CD14-positive monocyte (primary cell): ENCODE results near the gene SLC37A2. TPM values are rescaled to one million over a fixed set of nuclear protein-coding genes. Genes with fewer than 3 reads are reported as not detected.
"Not testable (repeated sequence)": the region's sequence is repeated elsewhere in the genome, so short reads cannot be mapped to it uniquely, and the experiment has no call there.

Source experiments
- DNase-seq, 3 donors: peaks; one replicate each; pipeline ENCODE4 v3.0.0-alpha.2; 2011 to 2022
- H2AFZ ChIP-seq: 2 replicates; pipeline ENCODE4 v1.6.0; 2012; ENCODE audit warnings: mild to moderate bottlenecking, low read depth, low read length, inconsistent platforms; ENCODE audit not compliant: insufficient read depth, poor library complexity, severe bottlenecking
- H3K27ac ChIP-seq, 2 donors: 1 replicate in 1 of 2; 2 replicates in 1 of 2; pipeline ENCODE4 v1.5.1; 2012 to 2013; ENCODE audit warnings: low read length in 2 of 2, control low read depth in 1 of 2, inconsistent platforms in 1 of 2, low read depth in 1 of 2, mild to moderate bottlenecking in 1 of 2
- H3K27me3 ChIP-seq, 2 donors: one replicate each; pipeline versions ENCODE4 v1.6.0 to v1.6.1; 2011 to 2013; ENCODE audit warnings: low read length in 2 of 2; ENCODE audit not compliant: control insufficient read depth in 2 of 2, insufficient read depth in 2 of 2
- H3K36me3 ChIP-seq, 2 donors: replicated peaks in 1 of 2; 1 replicate in 1 of 2; 2 replicates in 1 of 2; pipeline versions ENCODE4 v1.5.1 to v1.6.1; 2012 to 2013; ENCODE audit warnings: low read length in 2 of 2, control low read depth in 1 of 2, inconsistent platforms in 1 of 2, mild to moderate bottlenecking in 1 of 2; ENCODE audit not compliant: insufficient read depth in 2 of 2, control insufficient read depth in 1 of 2
- H3K4me1 ChIP-seq, 2 donors: 1 replicate in 1 of 2; 2 replicates in 1 of 2; pipeline versions ENCODE4 v1.5.1 to v1.6.1; 2012 to 2013; ENCODE audit warnings: low read length in 2 of 2, control low read depth in 1 of 2, inconsistent platforms in 1 of 2, mild to moderate bottlenecking in 1 of 2, moderate library complexity in 1 of 2; ENCODE audit not compliant: insufficient read depth in 2 of 2, control insufficient read depth in 1 of 2
- H3K4me2 ChIP-seq: replicated peaks from 2 replicates; pipeline ENCODE3; 2012; ENCODE audit warnings: low read length, moderate library complexity, mild to moderate bottlenecking; ENCODE audit not compliant: poor library complexity, severe bottlenecking; ENCODE audit errors: extremely low read depth
- H3K4me3 ChIP-seq, 3 experiments: fragments of 200-600 bp in 1 of 3; sonication (generic) in 1 of 3; replicated peaks in 1 of 3; 1 replicate in 2 of 3; 2 replicates in 1 of 3; pipeline ENCODE4 v1.5.1; 2011 to 2013; ENCODE audit warnings: low read length in 3 of 3, mild to moderate bottlenecking in 3 of 3, control low read depth in 2 of 3, low read depth in 2 of 3, inconsistent platforms in 1 of 3, moderate library complexity in 1 of 3
- H3K79me2 ChIP-seq: 2 replicates; pipeline ENCODE4 v1.6.0; 2012; ENCODE audit warnings: mild to moderate bottlenecking, control low read depth, inconsistent platforms, low read length, moderate library complexity; ENCODE audit not compliant: insufficient read depth
- H3K9ac ChIP-seq: 2 replicates; pipeline ENCODE4 v1.6.0; 2017; ENCODE audit warnings: low read length, mild to moderate bottlenecking; ENCODE audit not compliant: insufficient read depth, poor library complexity, severe bottlenecking
- H3K9me3 ChIP-seq, 2 donors: replicated peaks in 1 of 2; 1 replicate in 1 of 2; 2 replicates in 1 of 2; pipeline versions ENCODE4 v1.5.1 to v1.6.1; 2012 to 2013; ENCODE audit warnings: low read length in 2 of 2, control low read depth in 1 of 2; ENCODE audit not compliant: control insufficient read depth in 1 of 2, insufficient read depth in 1 of 2
- H4K20me1 ChIP-seq: 2 replicates; pipeline ENCODE4 v1.6.0; 2012; ENCODE audit warnings: mild to moderate bottlenecking, low read length, control low read depth, moderate library complexity; ENCODE audit not compliant: insufficient read depth
- H3K27ac Mint-ChIP-seq, 7 donors: one replicate each; pipeline ENCODE4 v1.8.0; 2020; ENCODE audit warnings: mild to moderate bottlenecking in 7 of 7, mixed read lengths in 7 of 7, moderate library complexity in 6 of 7, inconsistent platforms in 2 of 7
- H3K27me3 Mint-ChIP-seq, 3 donors: one replicate each; pipeline ENCODE4 v1.8.0; 2021 to 2022; ENCODE audit warnings: low read depth in 3 of 3, mild to moderate bottlenecking in 3 of 3, mixed read lengths in 3 of 3, moderate library complexity in 3 of 3, inconsistent platforms in 1 of 3
- H3K36me3 Mint-ChIP-seq, 2 donors: one replicate each; pipeline ENCODE4 v1.8.0; 2020; ENCODE audit warnings: mixed read lengths in 2 of 2, inconsistent platforms in 1 of 2, mild to moderate bottlenecking in 1 of 2
- H3K4me1 Mint-ChIP-seq: one replicate; pipeline ENCODE4 v1.8.0; 2020; ENCODE audit warnings: mild to moderate bottlenecking, mixed read lengths
- H3K4me3 Mint-ChIP-seq, 2 donors: one replicate each; pipeline ENCODE4 v1.8.0; 2020; ENCODE audit warnings: mild to moderate bottlenecking in 2 of 2, mixed read lengths in 2 of 2, moderate library complexity in 1 of 2
- H3K9me3 Mint-ChIP-seq, 7 donors: one replicate each; pipeline ENCODE4 v1.8.0; 2020 to 2022; ENCODE audit warnings: mixed read lengths in 7 of 7, mild to moderate bottlenecking in 6 of 7, moderate library complexity in 6 of 7, inconsistent platforms in 2 of 7
- WGBS: methylation state at CpG from one replicate; pipeline ENCODE4 v1.1.5; 2013; ENCODE audit warnings: missing lambda C conversion rate; ENCODE audit not compliant: insufficient coverage; 5-methylcytosine and 5-hydroxymethylcytosine counted together
- intact Hi-C, 2 donors: fragments of 100-400 bp; cut with micrococcal nuclease; formaldehyde crosslinking; loops; one replicate each; pipeline versions ENCODE4 v1.15.0 to v1.15.1; 2023
- polyA plus RNA-seq, 3 donors: library from polyadenylated mRNA; depleted of rRNA in 1 of 3; unstranded in 2 of 3; stranded (reverse) in 1 of 3; fragments of 300-500 nt in 2 of 3; fragments of >200 nt in 1 of 3; fragmentation: Illumina TruSeq in 2 of 3; gene quantifications; 1 replicate in 2 of 3; 2 replicates in 1 of 3; pipeline ENCODE4 v1.2.3, GENCODE V29; 2012 to 2021
- TF ChIP-seq, protein P1 (sequence below): fragments of 200-600 bp; IDR thresholded peaks from one replicate; pipeline ENCODE4 v1.8.0; 2022; ENCODE audit warnings: antibody characterized with exemption, mild to moderate bottlenecking

Gene SLC37A2
- polyA plus RNA-seq, 3 donors: 70.8 to 81.5 (median 78.9) TPM

DNA sequence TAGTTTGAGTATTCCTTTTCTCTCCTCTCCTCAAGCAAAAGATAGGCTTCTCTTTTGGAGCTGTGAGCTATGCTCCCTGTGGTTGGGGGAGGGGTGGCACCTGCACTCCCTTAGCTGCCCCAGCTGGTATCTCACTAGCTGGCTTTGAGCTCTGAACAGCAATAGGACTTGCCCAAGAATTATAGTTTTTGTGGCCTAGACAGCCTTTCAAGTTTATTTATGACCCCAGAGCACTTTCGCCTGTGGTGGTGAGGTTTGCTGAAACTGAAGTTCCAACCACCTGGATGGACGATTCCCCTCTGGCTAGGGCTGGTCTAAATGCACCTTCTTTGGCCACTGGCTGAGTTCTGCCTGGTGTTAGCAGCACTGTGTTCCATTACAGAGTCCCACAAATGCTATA lies 37.1 kb upstream of the SLC37A2 start:
- no peak overlapping the region for H3K4me3 Mint-ChIP-seq
- no peak overlapping the region for H3K27ac ChIP-seq
- peaks cover 13 to 18% of the 10 kb centered on the region in 2 donors for H3K36me3 Mint-ChIP-seq
- no peak overlapping the region for H3K4me3 ChIP-seq
- no peak for DNase-seq
- intact Hi-C loops: no loop called here
- H3K4me1 ChIP-seq: no peaks in the 10 kb centered on the region
- H3K27me3 ChIP-seq: no peaks in the 10 kb centered on the region
- peaks cover 0 to 11% (median 6%) of the 10 kb centered on the region in 7 donors for H3K9me3 Mint-ChIP-seq
- H3K9me3 ChIP-seq: no peaks in the 10 kb centered on the region
- no peak overlapping the region for H3K9ac ChIP-seq
- no peaks in the 10 kb centered on the region for H3K36me3 ChIP-seq
- WGBS: no CpG with 5 or more reads among the region's 2 CpGs
- TF ChIP-seq, protein P1, sequence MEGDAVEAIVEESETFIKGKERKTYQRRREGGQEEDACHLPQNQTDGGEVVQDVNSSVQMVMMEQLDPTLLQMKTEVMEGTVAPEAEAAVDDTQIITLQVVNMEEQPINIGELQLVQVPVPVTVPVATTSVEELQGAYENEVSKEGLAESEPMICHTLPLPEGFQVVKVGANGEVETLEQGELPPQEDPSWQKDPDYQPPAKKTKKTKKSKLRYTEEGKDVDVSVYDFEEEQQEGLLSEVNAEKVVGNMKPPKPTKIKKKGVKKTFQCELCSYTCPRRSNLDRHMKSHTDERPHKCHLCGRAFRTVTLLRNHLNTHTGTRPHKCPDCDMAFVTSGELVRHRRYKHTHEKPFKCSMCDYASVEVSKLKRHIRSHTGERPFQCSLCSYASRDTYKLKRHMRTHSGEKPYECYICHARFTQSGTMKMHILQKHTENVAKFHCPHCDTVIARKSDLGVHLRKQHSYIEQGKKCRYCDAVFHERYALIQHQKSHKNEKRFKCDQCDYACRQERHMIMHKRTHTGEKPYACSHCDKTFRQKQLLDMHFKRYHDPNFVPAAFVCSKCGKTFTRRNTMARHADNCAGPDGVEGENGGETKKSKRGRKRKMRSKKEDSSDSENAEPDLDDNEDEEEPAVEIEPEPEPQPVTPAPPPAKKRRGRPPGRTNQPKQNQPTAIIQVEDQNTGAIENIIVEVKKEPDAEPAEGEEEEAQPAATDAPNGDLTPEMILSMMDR: no peak
- H3K27me3 Mint-ChIP-seq: no peaks in the 10 kb centered on the region
- H4K20me1 ChIP-seq: no peaks in the 10 kb centered on the region
- peaks cover 1% of the 10 kb centered on the region for H3K4me1 Mint-ChIP-seq
- no peak overlapping the region for H2AFZ ChIP-seq
- H3K79me2 ChIP-seq: no peaks in the 10 kb centered on the region
- no peak overlapping the region for H3K4me2 ChIP-seq
- no peak overlapping the region for H3K27ac Mint-ChIP-seq

DNA sequence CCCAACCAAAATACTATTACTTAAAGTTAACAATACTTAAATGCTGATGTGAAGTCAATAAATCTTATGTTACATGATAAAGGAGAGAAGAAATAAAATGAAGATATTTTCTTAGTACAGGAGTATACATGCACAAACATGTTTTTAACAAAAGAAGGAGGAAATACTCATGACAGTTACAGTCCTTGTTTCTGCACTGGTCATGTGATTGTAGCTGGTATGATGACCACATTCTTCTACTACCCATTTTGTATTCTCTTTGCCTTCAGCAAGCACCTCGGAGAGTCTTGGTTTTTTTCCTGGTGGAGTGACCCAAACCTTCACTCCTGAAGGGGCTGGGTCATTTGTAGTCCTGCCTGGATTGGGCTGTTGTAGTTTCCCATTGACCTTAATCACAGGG lies 33.7 kb upstream of the SLC37A2 start:
- WGBS: no CpG with 5 or more reads among the region's 1 CpG
- H4K20me1 ChIP-seq, H3K79me2 ChIP-seq, H3K27me3 Mint-ChIP-seq, H3K27ac Mint-ChIP-seq, H3K9ac ChIP-seq, H3K4me3 Mint-ChIP-seq, H3K4me2 ChIP-seq, intact Hi-C loops, H3K4me1 Mint-ChIP-seq, H3K4me3 ChIP-seq, H3K36me3 ChIP-seq, H2AFZ ChIP-seq, DNase-seq, H3K27me3 ChIP-seq, H3K27ac ChIP-seq, H3K4me1 ChIP-seq: not testable (repeated sequence)
- peaks cover 19 to 42% of the 10 kb centered on the region in 2 donors for H3K36me3 Mint-ChIP-seq
- peaks cover 12 to 30% (median 18%) of the 10 kb centered on the region in 7 donors for H3K9me3 Mint-ChIP-seq
- peaks cover 10 to 11% of the 10 kb centered on the region in 2 donors for H3K9me3 ChIP-seq
